Measurements from ENCODE around the gene VDR. TPM values are rescaled to one million over a fixed set of nuclear protein-coding genes. Genes with fewer than 3 reads are reported as not detected.
A peak's percentile ranks its signal among the peaks of the same experiment; 100 is the strongest.

VDR gene
- polyA plus RNA-seq, 3 donors = 6.0 to 14.8 (median 12.8) TPM

- H3K36me3 Mint-ChIP-seq = no peaks in the 10 kb centered on the region
- Histone ChIP-seq H3K36me3 (replicated peaks in 1 of 2; ENCODE audit: control insufficient read depth in 1 of 2, insufficient read depth in 2 of 2, low read length in 2 of 2) (no peaks in the 10 kb centered on the region), H3K4me3 (replicated peaks in 1 of 3; ENCODE audit: low read depth in 2 of 3, low read length in 3 of 3) (no peak overlapping the region), H3K79me2 (ENCODE audit: insufficient read depth, low read length) (peaks cover 25% of the 10 kb centered on the region), H4K20me1 (ENCODE audit: insufficient read depth, low read length) (peaks cover 11% of the 10 kb centered on the region), H3K9ac (ENCODE audit: insufficient read depth, low read length, poor library complexity, severe bottlenecking) (no peak overlapping the region), H2AFZ (ENCODE audit: insufficient read depth, low read depth, low read length, poor library complexity, severe bottlenecking) (no peak overlapping the region), H3K27me3 (ENCODE audit: control insufficient read depth in 2 of 2, insufficient read depth in 2 of 2, low read length in 2 of 2) (no peaks in the 10 kb centered on the region), H3K9me3 (replicated peaks in 1 of 2; ENCODE audit: control insufficient read depth in 1 of 2, insufficient read depth in 1 of 2, low read length in 2 of 2) (no peaks in the 10 kb centered on the region), H3K4me1 (ENCODE audit: control insufficient read depth in 1 of 2, insufficient read depth in 2 of 2, low read length in 2 of 2) (peaks cover 69 to 82% of the 10 kb centered on the region in 2 donors), H3K4me2 (replicated peaks; ENCODE audit: extremely low read depth, low read length, poor library complexity, severe bottlenecking) (no peak overlapping the region), H3K27ac (ENCODE audit: low read depth in 1 of 2, low read length in 2 of 2) (no peak overlapping the region)
- H3K4me1 Mint-ChIP-seq = peaks cover 77% of the 10 kb centered on the region
- no peak for TF ChIP-seq CTCF (IDR thresholded peaks at IDR 0.05)
- peaks cover 0 to 3% (median 0%) of the 10 kb centered on the region in 3 donors for H3K27me3 Mint-ChIP-seq (ENCODE audit: low read depth in 3 of 3)
- DNase-seq = no peak
- H3K4me3 Mint-ChIP-seq = no peak overlapping the region
- H3K9me3 Mint-ChIP-seq = peaks cover 0 to 3% (median 0%) of the 10 kb centered on the region in 7 donors
- H3K27ac Mint-ChIP-seq = peak overlapping the region in 2 of 7 donors; percentile 56 to 79
- 100% methylated on average over 3 of the region's 3 CpGs for WGBS (ENCODE audit: insufficient coverage)
- intact Hi-C loops (cut with micrococcal nuclease) = loop anchor here in 1 of 2 donors (2.0 kb wide), 1 partner anchor 14 kb away; no protein-coding TSS in a partner anchor
Measured at GRCh38 chr12:47822863-47823262, 81.9 kb downstream of the VDR start.

- Histone ChIP-seq H3K27me3 (ENCODE audit: control insufficient read depth in 2 of 2, insufficient read depth in 2 of 2, low read length in 2 of 2) (no peaks in the 10 kb centered on the region), H4K20me1 (ENCODE audit: insufficient read depth, low read length) (peaks cover 16% of the 10 kb centered on the region), H3K9ac (ENCODE audit: insufficient read depth, low read length, poor library complexity, severe bottlenecking) (no peak overlapping the region), H3K36me3 (replicated peaks in 1 of 2; ENCODE audit: control insufficient read depth in 1 of 2, insufficient read depth in 2 of 2, low read length in 2 of 2) (no peaks in the 10 kb centered on the region), H3K79me2 (ENCODE audit: insufficient read depth, low read length) (peaks cover 30% of the 10 kb centered on the region), H3K9me3 (replicated peaks in 1 of 2; ENCODE audit: control insufficient read depth in 1 of 2, insufficient read depth in 1 of 2, low read length in 2 of 2) (no peaks in the 10 kb centered on the region), H3K4me1 (ENCODE audit: control insufficient read depth in 1 of 2, insufficient read depth in 2 of 2, low read length in 2 of 2) (peaks cover 70 to 82% of the 10 kb centered on the region in 2 donors), H2AFZ (ENCODE audit: insufficient read depth, low read depth, low read length, poor library complexity, severe bottlenecking) (no peak overlapping the region), H3K4me2 (replicated peaks; ENCODE audit: extremely low read depth, low read length, poor library complexity, severe bottlenecking) (no peak overlapping the region), H3K4me3 (replicated peaks in 1 of 3; ENCODE audit: low read depth in 2 of 3, low read length in 3 of 3) (no peak overlapping the region), H3K27ac (ENCODE audit: low read depth in 1 of 2, low read length in 2 of 2) (no peak overlapping the region)
- H3K27me3 Mint-ChIP-seq (ENCODE audit: low read depth in 3 of 3) = peaks cover 0 to 3% (median 0%) of the 10 kb centered on the region in 3 donors
- H3K9me3 Mint-ChIP-seq = peaks cover 0 to 3% (median 0%) of the 10 kb centered on the region in 7 donors
- H3K36me3 Mint-ChIP-seq = peaks cover 0 to under 1% of the 10 kb centered on the region in 2 donors
- intact Hi-C loops (cut with micrococcal nuclease) = loop anchor here in 1 of 2 donors (2.0 kb wide), 1 partner anchor 14 kb away; no protein-coding TSS in a partner anchor
- H3K4me1 Mint-ChIP-seq = peaks cover 80% of the 10 kb centered on the region
- WGBS (ENCODE audit: insufficient coverage) = 80% methylated on average over 2 of the region's 2 CpGs
- peak overlapping the region in 1 of 7 donors; percentile 1 for H3K27ac Mint-ChIP-seq
- no peak for DNase-seq
- TF ChIP-seq CTCF (IDR thresholded peaks at IDR 0.05) = no peak
- H3K4me3 Mint-ChIP-seq = no peak overlapping the region
Measured at GRCh38 chr12:47822401-47822800, 82.4 kb downstream of the VDR start.
